Upper lobe of left lung (tissue), 4 donors: Measurements from ENCODE around the gene PROX2.

Experiments
- CTCF ChIP-seq, 6 experiments: fragments of 450-650 bp in 4 of 6; fragments of 200-600 bp in 2 of 6; sonication (generic) in 2 of 6; IDR thresholded peaks; one replicate each; pipeline ENCODE4 v1.5.1; 2016 to 2019; ENCODE audit warnings: antibody characterized with exemption in 6 of 6
- POLR2AphosphoS5 ChIP-seq, 2 donors: sonication (generic); formaldehyde crosslinking; IDR thresholded peaks; one replicate each; pipeline ENCODE4 v1.5.1; 2017; ENCODE audit warnings: antibody characterized with exemption in 2 of 2

DNA sequence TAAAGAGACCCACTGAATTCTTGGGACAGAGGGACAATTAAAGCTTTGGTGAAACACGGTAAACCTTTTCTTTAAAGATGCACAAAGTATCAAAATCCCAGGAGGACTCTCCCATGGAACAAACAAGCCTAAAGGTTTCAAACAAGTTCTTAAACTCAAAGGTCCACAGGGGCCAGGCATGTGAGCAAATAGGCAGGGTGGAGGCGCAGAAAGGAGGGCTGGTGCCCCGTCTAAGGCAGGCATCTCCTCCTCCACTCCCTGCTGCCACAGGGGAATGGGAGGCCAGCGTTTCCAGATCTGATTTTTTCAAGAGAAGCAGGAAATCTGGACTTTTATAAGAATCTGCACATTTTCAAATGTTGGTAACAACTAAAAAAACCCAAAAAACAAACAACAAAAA is 39.5 kb upstream of the PROX2 start:
- TF ChIP-seq CTCF (IDR thresholded peaks at IDR 0.05) (no peak), POLR2AphosphoS5 (IDR thresholded peaks at IDR 0.05) (no peak)
